Naive thymus-derived CD4-positive, alpha-beta T cell (primary cell): ENCODE measurements around the gene DKK3. TPM values are rescaled to one million over a fixed set of nuclear protein-coding genes. Genes with fewer than 3 reads are reported as not detected.

Experiments used
- ATAC-seq: fragments of 150-1000 bp; cut with Tn5 transposase; 2 replicates; pipeline ENCODE4 v1.10.0; 2021; ENCODE audit warnings: mild to moderate bottlenecking, moderate library complexity
- CTCF ChIA-PET: fragments of 350-600 bp; sonication (Branson Sonifier 250); formaldehyde crosslinking; loops from one replicate; lab custom pipeline; 2021; ENCODE audit warnings: antibody characterized with exemption; lab: Charles Lee
- POLR2A ChIA-PET: fragments of 350-600 bp; sonication (Branson Sonifier 250); formaldehyde crosslinking; loops from one replicate; lab custom pipeline; 2021; ENCODE audit warnings: antibody characterized with exemption, inconsistent platforms; lab: Charles Lee
- DNase-seq, 9 donors: peaks; one replicate each; pipeline versions ENCODE4 v3.0.0 to v3.0.0-alpha.2; 2020 to 2022; ENCODE audit warnings: mixed read lengths in 1 of 9
- H3K27ac ChIP-seq: one replicate; pipeline ENCODE4 v1.7.0; 2013; ENCODE audit warnings: mild to moderate bottlenecking, low read depth, low read length, moderate library complexity
- H3K27me3 ChIP-seq, 2 donors: one replicate each; pipeline ENCODE4 v1.7.0; 2013; ENCODE audit warnings: low read length in 2 of 2, mild to moderate bottlenecking in 2 of 2, moderate library complexity in 2 of 2; ENCODE audit not compliant: control insufficient read depth in 2 of 2, insufficient read depth in 2 of 2
- H3K36me3 ChIP-seq, 3 experiments: 1 replicate in 2 of 3; 2 replicates in 1 of 3; pipeline ENCODE4 v1.7.0; 2013; ENCODE audit warnings: low read length in 3 of 3, mild to moderate bottlenecking in 3 of 3, moderate library complexity in 1 of 3; ENCODE audit not compliant: insufficient read depth in 3 of 3, control insufficient read depth in 2 of 3
- H3K4me1 ChIP-seq, 2 donors: one replicate each; pipeline ENCODE4 v1.7.0; 2013; ENCODE audit warnings: low read length in 2 of 2, mild to moderate bottlenecking in 2 of 2, moderate library complexity in 1 of 2; ENCODE audit not compliant: control insufficient read depth in 2 of 2, insufficient read depth in 2 of 2
- H3K4me3 ChIP-seq: 2 replicates; pipeline ENCODE4 v1.7.0; 2013; ENCODE audit warnings: mild to moderate bottlenecking, low read length
- H3K9me3 ChIP-seq, 3 experiments: 1 replicate in 2 of 3; 2 replicates in 1 of 3; pipeline ENCODE4 v1.7.0; 2013; ENCODE audit warnings: low read length in 3 of 3; ENCODE audit not compliant: control insufficient read depth in 2 of 3
- H3K27ac Mint-ChIP-seq, 9 donors: one replicate each; pipeline ENCODE4 v1.8.0; 2020 to 2022; ENCODE audit warnings: mixed read lengths in 9 of 9, mild to moderate bottlenecking in 8 of 9, moderate library complexity in 5 of 9, inconsistent platforms in 2 of 9
- H3K27me3 Mint-ChIP-seq, 5 donors: one replicate each; pipeline ENCODE4 v1.8.0; 2021 to 2022; ENCODE audit warnings: mixed read lengths in 5 of 5, mild to moderate bottlenecking in 1 of 5
- H3K36me3 Mint-ChIP-seq, 5 donors: one replicate each; pipeline ENCODE4 v1.8.0; 2020 to 2022; ENCODE audit warnings: mixed read lengths in 5 of 5, mild to moderate bottlenecking in 3 of 5, inconsistent platforms in 1 of 5
- H3K4me1 Mint-ChIP-seq, 7 donors: one replicate each; pipeline ENCODE4 v1.8.0; 2020 to 2022; ENCODE audit warnings: mixed read lengths in 7 of 7, mild to moderate bottlenecking in 3 of 7, inconsistent platforms in 1 of 7
- H3K4me3 Mint-ChIP-seq, 10 donors: one replicate each; pipeline ENCODE4 v1.8.0; 2020 to 2022; ENCODE audit warnings: mild to moderate bottlenecking in 10 of 10, mixed read lengths in 10 of 10, moderate library complexity in 6 of 10, inconsistent platforms in 2 of 10
- H3K9me3 Mint-ChIP-seq, 11 donors: one replicate each; pipeline ENCODE4 v1.8.0; 2020 to 2022; ENCODE audit warnings: mixed read lengths in 11 of 11, mild to moderate bottlenecking in 4 of 11, inconsistent platforms in 1 of 11, moderate library complexity in 1 of 11
- intact Hi-C, 2 donors: fragments of 100-400 bp; cut with micrococcal nuclease; formaldehyde crosslinking; loops; one replicate each; pipeline ENCODE4 v1.15.1; 2023
- polyA plus RNA-seq, 2 donors: library from polyadenylated mRNA; unstranded; fragments of 300-500 nt; fragmentation: Illumina TruSeq; gene quantifications; one replicate each; pipeline ENCODE4 v1.2.3, GENCODE V29; 2021
- total RNA-seq, 6 experiments: library from RNA in 5 of 6; stranded (reverse) in 5 of 6; gene quantifications; 1 replicate in 5 of 6; 2 replicates in 1 of 6; pipeline ENCODE4 v1.2.3 and lab custom pipeline; 2021 to 2026

Gene DKK3
- total and polyA plus RNA-seq, 7 experiments from 2014 or later = 0.32 to 1.4 (median 0.38) TPM; not detected in 4

DNA sequence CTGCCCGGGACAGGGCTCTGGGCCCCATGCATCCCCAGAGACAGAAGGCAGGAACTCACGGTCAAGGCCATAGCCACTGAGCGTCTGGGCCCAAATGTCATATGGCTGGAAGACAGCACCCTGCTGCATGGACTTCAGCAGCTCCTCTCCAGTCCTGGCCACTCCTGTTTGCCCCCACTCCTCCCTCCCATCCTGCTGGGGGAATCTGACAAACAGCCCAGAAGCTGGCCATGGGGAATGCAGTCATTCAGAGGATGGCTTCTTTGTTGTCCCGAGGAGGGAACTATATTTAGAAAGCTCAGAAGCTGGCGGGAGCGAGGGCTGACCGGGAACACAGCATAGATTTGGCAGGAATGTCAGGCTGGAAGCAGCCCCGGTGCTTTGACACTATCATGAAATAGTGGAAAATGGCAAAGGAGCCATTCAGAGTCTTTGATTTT lies 35.0 kb downstream of the DKK3 start:
- no peaks in the 10 kb centered on the region for H3K36me3 Mint-ChIP-seq
- CTCF ChIA-PET = no interaction called here
- ATAC-seq (no peak), DNase-seq (no peak)
- no peak overlapping the region for H3K27ac Mint-ChIP-seq
- H3K27me3 ChIP-seq = no peaks in the 10 kb centered on the region
- no peak overlapping the region for H3K4me3 ChIP-seq
- POLR2A ChIA-PET = no interaction called here
- no peak overlapping the region for H3K27ac ChIP-seq
- no peak overlapping the region for H3K4me3 Mint-ChIP-seq
- H3K4me1 ChIP-seq = no peaks in the 10 kb centered on the region
- intact Hi-C loops = no loop called here
- no peaks in the 10 kb centered on the region for H3K9me3 ChIP-seq
- no peaks in the 10 kb centered on the region for H3K36me3 ChIP-seq
- no peaks in the 10 kb centered on the region for H3K9me3 Mint-ChIP-seq
- peaks cover 4 to 7% (median 5%) of the 10 kb centered on the region in 7 donors for H3K4me1 Mint-ChIP-seq
- peaks cover 0 to 8% (median 0%) of the 10 kb centered on the region in 5 donors for H3K27me3 Mint-ChIP-seq

DNA sequence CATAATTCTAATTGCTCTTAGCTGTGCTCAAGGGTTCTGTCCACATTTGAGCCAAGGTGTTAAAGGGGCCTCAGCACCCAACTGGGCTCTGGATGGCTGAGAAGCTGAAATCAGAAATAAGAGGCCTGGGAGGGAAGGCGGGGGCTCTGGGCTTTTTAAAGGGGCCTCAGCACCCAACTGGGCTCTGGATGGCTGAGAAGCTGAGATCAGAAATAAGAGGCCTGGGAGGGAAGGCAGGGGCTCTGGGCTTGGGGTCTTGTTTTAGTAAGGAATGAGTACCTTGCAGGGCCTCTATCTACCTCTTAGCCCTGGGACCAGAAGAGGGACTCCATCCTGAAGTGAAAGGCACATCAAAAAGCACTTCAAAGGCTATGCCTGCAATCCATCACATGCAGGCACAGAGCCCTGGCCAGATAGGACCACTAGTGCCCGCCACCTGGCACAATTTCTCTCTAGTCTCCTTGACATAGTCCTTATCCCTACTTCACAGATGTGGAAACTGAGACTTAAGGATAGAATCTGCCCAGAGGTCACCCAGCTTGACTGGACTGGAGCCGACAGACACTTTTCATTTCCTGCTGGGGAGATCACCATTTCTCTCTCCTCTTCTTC lies 35.6 kb downstream of the DKK3 start:
- Mint-ChIP-seq H3K4me3 (no peak overlapping the region), H3K36me3 (no peaks in the 10 kb centered on the region), H3K9me3 (no peaks in the 10 kb centered on the region), H3K27me3 (peaks cover 0 to 6% (median 0%) of the 10 kb centered on the region in 5 donors), H3K27ac (no peak overlapping the region), H3K4me1 (peaks cover 4 to 7% (median 5%) of the 10 kb centered on the region in 7 donors)
- ChIA-PET POLR2A (no interaction called here), CTCF (interaction anchor here (0.8 kb wide), 1 partner anchor 25 kb away, joined by 3 read pairs; no protein-coding TSS in a partner anchor)
- H3K4me1 ChIP-seq = no peaks in the 10 kb centered on the region
- intact Hi-C loops = no loop called here
- H3K27me3 ChIP-seq = no peaks in the 10 kb centered on the region
- no peak overlapping the region for H3K27ac ChIP-seq
- DNase-seq = peak in 1 of 9 donors; percentile 7
- no peaks in the 10 kb centered on the region for H3K9me3 ChIP-seq
- H3K36me3 ChIP-seq = no peaks in the 10 kb centered on the region
- H3K4me3 ChIP-seq = no peak overlapping the region
- no peak for ATAC-seq

GRCh38 chr11:11971906-11972547 lies 36.4 kb downstream of the DKK3 start:
- Mint-ChIP-seq H3K36me3 (no peaks in the 10 kb centered on the region), H3K27ac (no peak overlapping the region), H3K27me3 (peaks cover 0 to 4% (median 0%) of the 10 kb centered on the region in 5 donors), H3K4me3 (no peak overlapping the region), H3K9me3 (no peaks in the 10 kb centered on the region), H3K4me1 (peaks cover 1 to 7% (median 5%) of the 10 kb centered on the region in 7 donors)
- ATAC-seq (no peak), DNase-seq (no peak)
- ChIA-PET POLR2A (interaction anchor here (0.6 kb wide), 1 partner anchor 153 kb away, joined by 3 read pairs; no protein-coding TSS in a partner anchor), CTCF (interaction anchor here (0.8 kb wide), 1 partner anchor 25 kb away, joined by 3 read pairs; no protein-coding TSS in a partner anchor)
- intact Hi-C loops = no loop called here
- no peaks in the 10 kb centered on the region for H3K36me3 ChIP-seq
- peaks cover 0 to 4% of the 10 kb centered on the region in 2 donors for H3K4me1 ChIP-seq
- H3K9me3 ChIP-seq = no peaks in the 10 kb centered on the region
- H3K27ac ChIP-seq = no peak overlapping the region
- H3K27me3 ChIP-seq = no peaks in the 10 kb centered on the region
- H3K4me3 ChIP-seq = no peak overlapping the region

- CTCF ChIA-PET = no interaction called here
Observed at GRCh38 chr11:11970556-11970955, 37.9 kb downstream of the DKK3 start.

DNA sequence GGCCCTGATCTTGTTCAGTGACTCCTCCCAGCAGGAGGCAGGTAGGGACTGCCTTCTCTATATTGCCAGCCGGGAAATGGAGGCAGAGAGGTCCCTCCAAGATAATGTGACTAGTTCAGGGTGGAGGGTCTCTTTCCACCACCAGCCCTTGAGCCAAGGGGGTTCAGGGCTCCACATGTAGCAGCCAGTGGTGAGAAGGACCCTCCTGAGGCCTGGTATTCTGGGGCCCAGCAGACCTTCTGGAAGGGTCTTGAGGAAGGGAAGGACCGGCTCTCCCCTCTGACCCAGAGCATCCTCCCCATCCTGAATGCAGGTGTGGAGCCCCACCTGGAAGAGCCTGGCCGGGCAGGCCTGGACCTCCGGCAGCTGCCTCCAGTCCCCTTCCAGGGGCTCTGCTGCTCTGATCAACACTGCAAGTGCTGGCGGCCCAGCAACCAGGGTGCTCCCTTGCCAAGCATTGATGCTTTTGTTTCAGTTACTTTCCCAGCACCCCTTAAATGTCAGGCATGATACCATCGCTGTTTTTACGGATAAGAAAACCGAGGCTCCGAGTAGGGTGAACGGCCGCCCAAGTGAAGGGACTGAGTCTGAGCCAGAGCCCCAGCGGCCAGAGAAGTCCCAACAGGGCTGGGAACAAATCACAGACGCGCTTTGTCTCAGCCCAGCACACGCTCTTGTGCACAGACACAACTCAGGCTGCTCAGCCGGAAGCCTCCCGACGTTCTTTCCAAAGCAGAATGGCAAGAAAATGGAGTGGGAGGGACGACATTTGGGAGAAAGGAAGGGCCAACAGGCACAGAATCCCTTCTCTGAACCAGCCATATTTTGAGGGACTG lies 38.8 kb downstream of the DKK3 start:
- Mint-ChIP-seq H3K27ac (no peak overlapping the region), H3K9me3 (peaks cover 0 to 2% (median 0%) of the 10 kb centered on the region in 11 donors), H3K36me3 (no peaks in the 10 kb centered on the region), H3K4me1 (peaks cover 0 to 6% (median 4%) of the 10 kb centered on the region in 7 donors), H3K4me3 (no peak overlapping the region), H3K27me3 (peaks cover 0 to 6% (median 0%) of the 10 kb centered on the region in 5 donors)
- no peaks in the 10 kb centered on the region for H3K9me3 ChIP-seq
- no peak overlapping the region for H3K27ac ChIP-seq
- H3K27me3 ChIP-seq = no peaks in the 10 kb centered on the region
- H3K4me1 ChIP-seq = peaks cover 0 to 5% of the 10 kb centered on the region in 2 donors
- DNase-seq (no peak), ATAC-seq (no peak)
- CTCF ChIA-PET = no interaction called here
- no peak overlapping the region for H3K4me3 ChIP-seq
- intact Hi-C loops = loop anchor here in 1 of 2 donors (5.0 kb wide), 1 partner anchor 172 kb away; no protein-coding TSS in a partner anchor
- POLR2A ChIA-PET = no interaction called here
- no peaks in the 10 kb centered on the region for H3K36me3 ChIP-seq

More at GRCh38 chr11:11970556-11970955, 37.9 kb downstream of the DKK3 start:
- peaks cover 0 to under 1% (median 0%) of the 10 kb centered on the region in 11 donors for H3K9me3 Mint-ChIP-seq
- H3K27ac Mint-ChIP-seq = no peak overlapping the region
- ATAC-seq (no peak), DNase-seq (no peak)
- H3K4me3 Mint-ChIP-seq = no peak overlapping the region
- Histone ChIP-seq H3K36me3 (no peaks in the 10 kb centered on the region), H3K4me1 (peaks cover 0 to 5% of the 10 kb centered on the region in 2 donors), H3K27ac (no peak overlapping the region), H3K4me3 (no peak overlapping the region), H3K27me3 (no peaks in the 10 kb centered on the region), H3K9me3 (no peaks in the 10 kb centered on the region)
- peaks cover 0 to 3% (median 0%) of the 10 kb centered on the region in 5 donors for H3K27me3 Mint-ChIP-seq
- peaks cover 4 to 9% (median 7%) of the 10 kb centered on the region in 7 donors for H3K4me1 Mint-ChIP-seq
- H3K36me3 Mint-ChIP-seq = no peaks in the 10 kb centered on the region
- POLR2A ChIA-PET = no interaction called here
- intact Hi-C loops = no loop called here

GRCh38 chr11:11968511-11969280 lies 39.7 kb downstream of the DKK3 start:
- no peak overlapping the region for H3K4me3 ChIP-seq
- H3K27ac ChIP-seq = no peak overlapping the region
- Mint-ChIP-seq H3K9me3 (peaks cover 0 to 2% (median 0%) of the 10 kb centered on the region in 11 donors), H3K4me3 (no peak overlapping the region), H3K4me1 (peaks cover 0 to 6% (median 4%) of the 10 kb centered on the region in 7 donors), H3K36me3 (no peaks in the 10 kb centered on the region), H3K27me3 (peaks cover 0 to 13% (median 0%) of the 10 kb centered on the region in 5 donors), H3K27ac (no peak overlapping the region)
- CTCF ChIA-PET = no interaction called here
- intact Hi-C loops = loop anchor here in 1 of 2 donors (5.0 kb wide), 1 partner anchor 171 kb away; no protein-coding TSS in a partner anchor
- no peak for ATAC-seq
- peaks cover 0 to 5% of the 10 kb centered on the region in 2 donors for H3K4me1 ChIP-seq
- H3K9me3 ChIP-seq = no peaks in the 10 kb centered on the region
- H3K36me3 ChIP-seq = no peaks in the 10 kb centered on the region
- no peak for DNase-seq
- no peaks in the 10 kb centered on the region for H3K27me3 ChIP-seq
- POLR2A ChIA-PET = no interaction called here
